ENCODE results near the gene VKORC1. TPM values are rescaled to one million over a fixed set of nuclear protein-coding genes. Genes with fewer than 3 reads are reported as not detected.

The VKORC1 gene
- total and polyA plus RNA-seq, 2 donors (not counting 1 experiment from before 2014, with no cell fraction given): 118 to 301 TPM

DNA sequence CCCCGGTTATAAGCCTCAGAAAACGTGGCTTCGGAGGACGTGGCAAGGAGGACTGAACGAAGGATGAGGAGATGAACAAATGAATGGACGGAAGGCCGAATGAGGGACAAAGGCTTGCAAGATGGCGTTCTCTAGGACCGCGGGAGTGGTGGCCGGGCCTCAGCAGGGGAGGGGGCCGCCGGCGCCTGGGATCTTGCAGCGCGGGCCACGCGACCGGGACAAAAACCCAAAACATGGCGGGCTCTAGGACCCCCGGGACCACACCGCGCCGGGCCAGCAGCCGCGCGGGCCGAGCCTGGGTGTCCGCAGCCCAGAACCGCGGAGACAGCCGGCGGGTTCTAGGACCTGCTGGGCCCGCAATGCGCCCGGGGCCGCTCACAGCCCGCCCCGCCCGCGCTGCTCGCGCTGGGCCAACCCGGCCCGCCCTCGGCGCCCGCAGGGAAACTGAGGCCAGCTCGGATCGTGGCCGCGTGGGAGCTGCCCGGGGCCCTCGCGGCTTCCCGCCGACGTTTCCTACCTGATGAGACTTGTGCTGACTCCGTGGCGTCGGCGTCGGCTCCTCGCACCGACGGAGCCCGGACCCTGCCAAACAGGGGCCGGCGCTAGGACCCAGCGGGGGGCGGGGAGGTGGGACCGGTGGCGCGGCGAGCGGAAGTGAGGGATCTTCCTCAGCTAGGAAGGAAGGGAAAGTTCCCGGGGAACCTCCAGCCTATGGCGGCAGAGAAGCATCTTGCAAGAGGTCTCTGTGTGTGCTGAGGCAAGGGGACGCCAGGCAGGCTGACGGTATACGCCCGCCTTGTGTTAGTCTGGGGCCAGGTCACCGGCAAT lies 21.2 kb downstream of the VKORC1 start:
- Histone ChIP-seq H3K27me3 (ENCODE audit: control insufficient read depth, insufficient read depth, low read length) (no peaks in the 10 kb centered on the region), H3K4me1 (ENCODE audit: control insufficient read depth, extremely low read depth, insufficient read depth, low read length) (no peaks in the 10 kb centered on the region), H2AFZ (ENCODE audit: low read length) (peak overlapping the region; percentile 61), H3K79me2 (ENCODE audit: control insufficient read depth, insufficient read depth, low read length) (peaks cover 74% of the 10 kb centered on the region), H3K36me3 (ENCODE audit: control insufficient read depth, insufficient read depth, low read length) (peaks cover 16% of the 10 kb centered on the region), H3K4me3 (replicated peaks in 1 of 4; ENCODE audit: control extremely low read depth in 1 of 4, insufficient read depth in 1 of 4, low read depth in 3 of 4, low read length in 4 of 4) (peak overlapping the region; percentile 77 to 95 (median 90)), H4K20me1 (ENCODE audit: control insufficient read depth, extremely low read depth, insufficient read depth, low read length) (no peaks in the 10 kb centered on the region), H3K9me3 (ENCODE audit: control insufficient read depth, insufficient read depth, low read depth, low read length) (no peaks in the 10 kb centered on the region), H3K4me2 (ENCODE audit: extremely low read depth, insufficient read depth, low read length) (peak overlapping the region; percentile 95), H3K27ac (ENCODE audit: insufficient read depth, low read length) (peak overlapping the region; percentile 97), H3K9ac (ENCODE audit: insufficient read depth, low read length) (peak overlapping the region; percentile 96)
- TF ChIP-seq EZH2 (IDR thresholded peaks at IDR 0.05; ENCODE audit: low read length, missing control alignments): no peak
- TF ChIP-seq, protein P1, sequence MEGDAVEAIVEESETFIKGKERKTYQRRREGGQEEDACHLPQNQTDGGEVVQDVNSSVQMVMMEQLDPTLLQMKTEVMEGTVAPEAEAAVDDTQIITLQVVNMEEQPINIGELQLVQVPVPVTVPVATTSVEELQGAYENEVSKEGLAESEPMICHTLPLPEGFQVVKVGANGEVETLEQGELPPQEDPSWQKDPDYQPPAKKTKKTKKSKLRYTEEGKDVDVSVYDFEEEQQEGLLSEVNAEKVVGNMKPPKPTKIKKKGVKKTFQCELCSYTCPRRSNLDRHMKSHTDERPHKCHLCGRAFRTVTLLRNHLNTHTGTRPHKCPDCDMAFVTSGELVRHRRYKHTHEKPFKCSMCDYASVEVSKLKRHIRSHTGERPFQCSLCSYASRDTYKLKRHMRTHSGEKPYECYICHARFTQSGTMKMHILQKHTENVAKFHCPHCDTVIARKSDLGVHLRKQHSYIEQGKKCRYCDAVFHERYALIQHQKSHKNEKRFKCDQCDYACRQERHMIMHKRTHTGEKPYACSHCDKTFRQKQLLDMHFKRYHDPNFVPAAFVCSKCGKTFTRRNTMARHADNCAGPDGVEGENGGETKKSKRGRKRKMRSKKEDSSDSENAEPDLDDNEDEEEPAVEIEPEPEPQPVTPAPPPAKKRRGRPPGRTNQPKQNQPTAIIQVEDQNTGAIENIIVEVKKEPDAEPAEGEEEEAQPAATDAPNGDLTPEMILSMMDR (conservative IDR thresholded peaks at IDR 0.05 in 1 of 2, IDR thresholded peaks at IDR 0.05 in 1 of 2; ENCODE audit: low read depth in 1 of 2, low read length in 2 of 2): no peak
- DNase-seq (ENCODE audit: low read depth in 2 of 2): peak; percentile 91 to 94

- TF ChIP-seq, protein P1 (conservative IDR thresholded peaks at IDR 0.05 in 1 of 2, IDR thresholded peaks at IDR 0.05 in 1 of 2; ENCODE audit: low read depth in 1 of 2, low read length in 2 of 2): no peak
- no peak for TF ChIP-seq EZH2 (IDR thresholded peaks at IDR 0.05; ENCODE audit: low read length, missing control alignments)
- peak overlapping the region; percentile 97 for H3K27ac ChIP-seq (ENCODE audit: insufficient read depth, low read length)
- H3K27me3 ChIP-seq (ENCODE audit: control insufficient read depth, insufficient read depth, low read length): no peaks in the 10 kb centered on the region
- H3K9me3 ChIP-seq (ENCODE audit: control insufficient read depth, insufficient read depth, low read depth, low read length): no peaks in the 10 kb centered on the region
- H3K36me3 ChIP-seq (ENCODE audit: control insufficient read depth, insufficient read depth, low read length): peaks cover 9% of the 10 kb centered on the region
- H3K4me1 ChIP-seq (ENCODE audit: control insufficient read depth, extremely low read depth, insufficient read depth, low read length): no peaks in the 10 kb centered on the region
- DNase-seq (ENCODE audit: low read depth in 2 of 2): peak; percentile 44 to 57
- H2AFZ ChIP-seq (ENCODE audit: low read length): no peak overlapping the region
- H4K20me1 ChIP-seq (ENCODE audit: control insufficient read depth, extremely low read depth, insufficient read depth, low read length): no peaks in the 10 kb centered on the region
- H3K79me2 ChIP-seq (ENCODE audit: control insufficient read depth, insufficient read depth, low read length): peaks cover 70% of the 10 kb centered on the region
- H3K9ac ChIP-seq (ENCODE audit: insufficient read depth, low read length): peak overlapping the region; percentile 96
- peak overlapping the region; percentile 77 to 95 (median 90) for H3K4me3 ChIP-seq (replicated peaks in 1 of 4; ENCODE audit: control extremely low read depth in 1 of 4, insufficient read depth in 1 of 4, low read depth in 3 of 4, low read length in 4 of 4)
- H3K4me2 ChIP-seq (ENCODE audit: extremely low read depth, insufficient read depth, low read length): peak overlapping the region; percentile 95
Observed at GRCh38 chr16:31072540-31073141, 22.0 kb downstream of the VKORC1 start.

DNA sequence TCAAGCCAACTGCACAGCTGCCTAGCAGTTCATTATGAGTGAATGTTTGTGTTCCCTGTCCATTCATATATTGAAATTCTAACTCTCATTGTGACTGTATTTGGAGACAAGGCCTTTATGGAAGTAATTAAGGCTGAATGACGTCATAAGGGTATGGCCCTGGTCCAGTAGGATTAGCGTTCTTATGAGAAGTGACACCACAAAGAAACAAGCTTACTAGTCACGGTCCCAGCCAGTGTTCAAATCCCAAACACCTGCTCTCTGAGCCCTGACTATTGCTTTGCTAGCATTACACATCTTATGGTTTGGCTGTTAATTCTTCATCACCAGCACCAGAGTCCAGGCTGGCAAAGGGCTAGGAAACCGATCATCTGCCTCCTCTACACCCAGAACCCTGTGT lies 22.7 kb downstream of the VKORC1 start:
- Histone ChIP-seq H3K36me3 (ENCODE audit: control insufficient read depth, insufficient read depth, low read length) (peaks cover 2% of the 10 kb centered on the region), H3K4me2 (ENCODE audit: extremely low read depth, insufficient read depth, low read length) (peak overlapping the region; percentile 95), H3K9me3 (ENCODE audit: control insufficient read depth, insufficient read depth, low read depth, low read length) (no peaks in the 10 kb centered on the region), H2AFZ (ENCODE audit: low read length) (no peak overlapping the region), H4K20me1 (ENCODE audit: control insufficient read depth, extremely low read depth, insufficient read depth, low read length) (no peaks in the 10 kb centered on the region), H3K27ac (ENCODE audit: insufficient read depth, low read length) (peak overlapping the region; percentile 97), H3K4me1 (ENCODE audit: control insufficient read depth, extremely low read depth, insufficient read depth, low read length) (no peaks in the 10 kb centered on the region), H3K27me3 (ENCODE audit: control insufficient read depth, insufficient read depth, low read length) (no peaks in the 10 kb centered on the region), H3K79me2 (ENCODE audit: control insufficient read depth, insufficient read depth, low read length) (peaks cover 72% of the 10 kb centered on the region), H3K9ac (ENCODE audit: insufficient read depth, low read length) (peak overlapping the region; percentile 96), H3K4me3 (replicated peaks in 1 of 4; ENCODE audit: control extremely low read depth in 1 of 4, insufficient read depth in 1 of 4, low read depth in 3 of 4, low read length in 4 of 4) (peak overlapping the region; percentile 77 to 95 (median 90))
- TF ChIP-seq, protein P1 (conservative IDR thresholded peaks at IDR 0.05 in 1 of 2, IDR thresholded peaks at IDR 0.05 in 1 of 2; ENCODE audit: low read depth in 1 of 2, low read length in 2 of 2): no peak
- no peak for TF ChIP-seq EZH2 (IDR thresholded peaks at IDR 0.05; ENCODE audit: low read length, missing control alignments)
- DNase-seq (ENCODE audit: low read depth in 2 of 2): peak; percentile 77 to 81

Data from fibroblast of lung (primary cell).